GM12878 (cell line): ENCODE results near the gene IDH3G.

Experiments used
- EZH2 ChIP-seq: IDR thresholded peaks from 2 replicates; pipeline ENCODE4 v1.6.1; 2012; ENCODE audit warnings: low read depth, mild to moderate bottlenecking, control low read depth, inconsistent platforms, low read length, borderline replicate concordance; ENCODE audit not compliant: control insufficient read depth
- FOXM1 ChIP-seq: IDR thresholded peaks from 2 replicates; pipeline ENCODE4 v1.6.1; 2012; ENCODE audit warnings: low read depth, mild to moderate bottlenecking, inconsistent platforms, low read length, moderate library complexity
- KAT2A ChIP-seq: conservative IDR thresholded peaks from 2 replicates; pipeline ENCODE4 v1.6.1; 2011; ENCODE audit warnings: low read depth, low read length; ENCODE audit not compliant: control insufficient read depth
- POLR2A ChIP-seq: IDR thresholded peaks from 2 replicates; pipeline ENCODE4 v1.6.1; 2011; ENCODE audit warnings: low read depth, mild to moderate bottlenecking, low read length
- TCF3 ChIP-seq: IDR thresholded peaks from 2 replicates; pipeline ENCODE4 v1.6.1; 2012; ENCODE audit warnings: low read depth, mild to moderate bottlenecking, low read length, borderline replicate concordance; ENCODE audit not compliant: insufficient read depth
- TF ChIP-seq, protein P1 (sequence below): fragments of 450-650 bp; IDR thresholded peaks from 2 replicates; pipeline ENCODE4 v1.6.1; 2016; ENCODE audit warnings: mild to moderate bottlenecking, moderate library complexity, borderline replicate concordance
- TF ChIP-seq, protein P2 (sequence below), 3 experiments: IDR thresholded peaks in 2 of 3; conservative IDR thresholded peaks in 1 of 3; 2 replicates each; pipeline ENCODE4 v1.5.1; 2011; ENCODE audit warnings: low read depth in 3 of 3, low read length in 3 of 3, mild to moderate bottlenecking in 3 of 3, control low read depth in 2 of 3, moderate library complexity in 2 of 3, inconsistent platforms in 1 of 3, mixed read lengths in 1 of 3; ENCODE audit not compliant: control insufficient read depth in 2 of 3, insufficient read depth in 1 of 3; ENCODE audit errors: extremely low read depth in 1 of 3
- TF ChIP-seq, protein P3 (sequence below): IDR thresholded peaks from 2 replicates; pipeline ENCODE4 v1.6.1; 2012; ENCODE audit warnings: low read depth, low read length, improper control_type of control experiment

- TF ChIP-seq EZH2 (no peak), TCF3 (no peak), POLR2A (no peak), KAT2A (no peak), FOXM1 (no peak)
- TF ChIP-seq, protein P1, sequence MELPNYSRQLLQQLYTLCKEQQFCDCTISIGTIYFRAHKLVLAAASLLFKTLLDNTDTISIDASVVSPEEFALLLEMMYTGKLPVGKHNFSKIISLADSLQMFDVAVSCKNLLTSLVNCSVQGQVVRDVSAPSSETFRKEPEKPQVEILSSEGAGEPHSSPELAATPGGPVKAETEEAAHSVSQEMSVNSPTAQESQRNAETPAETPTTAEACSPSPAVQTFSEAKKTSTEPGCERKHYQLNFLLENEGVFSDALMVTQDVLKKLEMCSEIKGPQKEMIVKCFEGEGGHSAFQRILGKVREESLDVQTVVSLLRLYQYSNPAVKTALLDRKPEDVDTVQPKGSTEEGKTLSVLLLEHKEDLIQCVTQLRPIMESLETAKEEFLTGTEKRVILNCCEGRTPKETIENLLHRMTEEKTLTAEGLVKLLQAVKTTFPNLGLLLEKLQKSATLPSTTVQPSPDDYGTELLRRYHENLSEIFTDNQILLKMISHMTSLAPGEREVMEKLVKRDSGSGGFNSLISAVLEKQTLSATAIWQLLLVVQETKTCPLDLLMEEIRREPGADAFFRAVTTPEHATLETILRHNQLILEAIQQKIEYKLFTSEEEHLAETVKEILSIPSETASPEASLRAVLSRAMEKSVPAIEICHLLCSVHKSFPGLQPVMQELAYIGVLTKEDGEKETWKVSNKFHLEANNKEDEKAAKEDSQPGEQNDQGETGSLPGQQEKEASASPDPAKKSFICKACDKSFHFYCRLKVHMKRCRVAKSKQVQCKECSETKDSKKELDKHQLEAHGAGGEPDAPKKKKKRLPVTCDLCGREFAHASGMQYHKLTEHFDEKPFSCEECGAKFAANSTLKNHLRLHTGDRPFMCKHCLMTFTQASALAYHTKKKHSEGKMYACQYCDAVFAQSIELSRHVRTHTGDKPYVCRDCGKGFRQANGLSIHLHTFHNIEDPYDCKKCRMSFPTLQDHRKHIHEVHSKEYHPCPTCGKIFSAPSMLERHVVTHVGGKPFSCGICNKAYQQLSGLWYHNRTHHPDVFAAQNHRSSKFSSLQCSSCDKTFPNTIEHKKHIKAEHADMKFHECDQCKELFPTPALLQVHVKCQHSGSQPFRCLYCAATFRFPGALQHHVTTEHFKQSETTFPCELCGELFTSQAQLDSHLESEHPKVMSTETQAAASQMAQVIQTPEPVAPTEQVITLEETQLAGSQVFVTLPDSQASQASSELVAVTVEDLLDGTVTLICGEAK = no peak
- TF ChIP-seq, protein P2, sequence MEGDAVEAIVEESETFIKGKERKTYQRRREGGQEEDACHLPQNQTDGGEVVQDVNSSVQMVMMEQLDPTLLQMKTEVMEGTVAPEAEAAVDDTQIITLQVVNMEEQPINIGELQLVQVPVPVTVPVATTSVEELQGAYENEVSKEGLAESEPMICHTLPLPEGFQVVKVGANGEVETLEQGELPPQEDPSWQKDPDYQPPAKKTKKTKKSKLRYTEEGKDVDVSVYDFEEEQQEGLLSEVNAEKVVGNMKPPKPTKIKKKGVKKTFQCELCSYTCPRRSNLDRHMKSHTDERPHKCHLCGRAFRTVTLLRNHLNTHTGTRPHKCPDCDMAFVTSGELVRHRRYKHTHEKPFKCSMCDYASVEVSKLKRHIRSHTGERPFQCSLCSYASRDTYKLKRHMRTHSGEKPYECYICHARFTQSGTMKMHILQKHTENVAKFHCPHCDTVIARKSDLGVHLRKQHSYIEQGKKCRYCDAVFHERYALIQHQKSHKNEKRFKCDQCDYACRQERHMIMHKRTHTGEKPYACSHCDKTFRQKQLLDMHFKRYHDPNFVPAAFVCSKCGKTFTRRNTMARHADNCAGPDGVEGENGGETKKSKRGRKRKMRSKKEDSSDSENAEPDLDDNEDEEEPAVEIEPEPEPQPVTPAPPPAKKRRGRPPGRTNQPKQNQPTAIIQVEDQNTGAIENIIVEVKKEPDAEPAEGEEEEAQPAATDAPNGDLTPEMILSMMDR (IDR thresholded peaks at IDR 0.05 in 2 of 3, conservative IDR thresholded peaks at IDR 0.05 in 1 of 3; ENCODE audit: control insufficient read depth in 2 of 3, extremely low read depth in 1 of 3, insufficient read depth in 1 of 3, low read depth in 3 of 3, low read length in 3 of 3) = no peak
- TF ChIP-seq, protein P3, sequence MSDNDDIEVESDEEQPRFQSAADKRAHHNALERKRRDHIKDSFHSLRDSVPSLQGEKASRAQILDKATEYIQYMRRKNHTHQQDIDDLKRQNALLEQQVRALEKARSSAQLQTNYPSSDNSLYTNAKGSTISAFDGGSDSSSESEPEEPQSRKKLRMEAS = no peak
Observed at GRCh38 chrX:153800746-153801145, 6.6 kb upstream of the IDH3G start.
